Esophagus muscularis mucosa (tissue), 3 donors: ENCODE measurements around the gene ITPR1.

Experiments
- CTCF ChIP-seq, 3 experiments: fragments of 200-600 bp in 2 of 3; fragments of 450-650 bp in 1 of 3; sonication (generic) in 2 of 3; IDR thresholded peaks; one replicate each; pipeline ENCODE4 v1.5.1; 2017 to 2019; ENCODE audit warnings: antibody characterized with exemption in 3 of 3, mild to moderate bottlenecking in 2 of 3, moderate library complexity in 1 of 3
- EP300 ChIP-seq: sonication (generic); formaldehyde crosslinking; IDR thresholded peaks from one replicate; pipeline ENCODE4 v1.6.1; 2017; ENCODE audit warnings: antibody characterized with exemption

- no peak for TF ChIP-seq CTCF (IDR thresholded peaks at IDR 0.05)
- TF ChIP-seq EP300, result no peak
Observed at GRCh38 chr3:4614070-4614469, 120.9 kb downstream of the ITPR1 start.
